ENCODE results near the gene MAT2B. TPM values are rescaled to one million over a fixed set of nuclear protein-coding genes. Genes with fewer than 3 reads are reported as not detected.

The MAT2B gene
- total and polyA plus RNA-seq, 9 of the 15 experiments (the other 6 are each of a cell fraction or from before 2014, with no cell fraction given) = 32.0 to 57.7 (median 43.6) TPM

- TF ChIP-seq ZNF395 (CRISPR knock-in tag; IDR thresholded peaks at IDR 0.05) = 0 out of 2 replicates have a peak, but pooled peaks have one; percentile 31
- peak; percentile 61; the same call in 1 of the 2 replicates for TF ChIP-seq TAF7 (tag; IDR thresholded peaks at IDR 0.05)
- no peak for TF ChIP-seq FOS (IDR thresholded peaks at IDR 0.05; ENCODE audit: extremely low read depth, insufficient read length)
- TF ChIP-seq ZNF431 (CRISPR knock-in tag; IDR thresholded peaks at IDR 0.05) = peak; percentile 10; the same call in 1 of the 2 replicates
- TF ChIP-seq NFIC (IDR thresholded peaks at IDR 0.05) = peak; percentile 29; the same call in 1 of the 2 replicates
- TF ChIP-seq DACH1 (IDR thresholded peaks at IDR 0.05; ENCODE audit: partially characterized antibody) = no peak
- TF ChIP-seq RBM39 (optimal IDR thresholded peaks at IDR 0.05; ENCODE audit: low read depth, low read length) = no peak
- peak; percentile 87 for TF ChIP-seq CHD1 (IDR thresholded peaks at IDR 0.05; ENCODE audit: low read length)
- TF ChIP-seq POLR2B (IDR thresholded peaks at IDR 0.05; ENCODE audit: low read depth, partially characterized antibody) = peak; percentile 48
- no peak for TF ChIP-seq FOXK2 (conservative IDR thresholded peaks at IDR 0.05 in 1 of 2, IDR thresholded peaks at IDR 0.05 in 1 of 2; ENCODE audit: low read depth in 2 of 2)
- no peak for TF ChIP-seq SLC30A9 (CRISPR knock-in tag; IDR thresholded peaks at IDR 0.05)
- TF ChIP-seq TAF1 (IDR thresholded peaks at IDR 0.05; ENCODE audit: control insufficient read depth, extremely low read depth, insufficient read depth, low read length, severe bottlenecking) = peak; percentile 90
- peak; percentile 92 for TF ChIP-seq TBP (optimal IDR thresholded peaks at IDR 0.05; ENCODE audit: low read depth, low read length)
- peak in 1 of 2 experiments; percentile 54; a peak in 1 of 4 replicates for TF ChIP-seq SIN3A (IDR thresholded peaks at IDR 0.05; ENCODE audit: borderline replicate concordance in 2 of 2, control insufficient read depth in 1 of 2, low read depth in 2 of 2, low read length in 2 of 2)
- TF ChIP-seq ESRRA (IDR thresholded peaks at IDR 0.05; ENCODE audit: borderline replicate concordance, low read depth) = 0 out of 2 replicates have a peak, but pooled peaks have one; percentile 43
- TF ChIP-seq KAT7 (CRISPR knock-in tag; IDR thresholded peaks at IDR 0.05; ENCODE audit: borderline replicate concordance) = no peak
- TF ChIP-seq TEAD4 (IDR thresholded peaks at IDR 0.05; ENCODE audit: low read length) = peak; percentile 5; the same call in 1 of the 2 replicates
- no peak for TF ChIP-seq TEAD4 (CRISPR knock-in tag; IDR thresholded peaks at IDR 0.05; ENCODE audit: borderline replicate concordance)
- TF ChIP-seq MLLT1 (IDR thresholded peaks at IDR 0.05) = peak; percentile 80 to 88
- TF ChIP-seq SNRNP70 (optimal IDR thresholded peaks at IDR 0.05; ENCODE audit: low read depth, low read length) = no peak
- TF ChIP-seq NONO (IDR thresholded peaks at IDR 0.05; ENCODE audit: low read depth in 2 of 2, low read length in 1 of 2) = 0 out of 4 replicates have a peak, but pooled peaks of 1 of the 2 experiments have one; percentile 12
- TF ChIP-seq NKRF (IDR thresholded peaks at IDR 0.05; ENCODE audit: borderline replicate concordance) = peak; percentile 75; the same call in 1 of the 2 replicates
- TF ChIP-seq PML (IDR thresholded peaks at IDR 0.05; ENCODE audit: low read length) = peak; percentile 69
- TF ChIP-seq NFE2 (IDR thresholded peaks at IDR 0.05; ENCODE audit: low read depth) = peak; percentile 43; the same call in 1 of the 2 replicates
Observed at GRCh38 chr5:163460562-163461171, 44.8 kb upstream of the MAT2B start, which contains the start of gene HMMR (continued).

All from K562 (cell line).